Ascending aorta (tissue), 2 donors: ENCODE data around the gene GAB4. TPM values are rescaled to one million over a fixed set of nuclear protein-coding genes. Genes with fewer than 3 reads are reported as not detected.
"Not testable (repeated sequence)": the region's sequence is repeated elsewhere in the genome, so short reads cannot be mapped to it uniquely, and the experiment has no call there.

Experiments
- DNase-seq, 2 donors: peaks; one replicate each; pipeline ENCODE4 v3.0.0-alpha.2; 2019; ENCODE audit warnings: low spot score in 2 of 2
- H3K27ac ChIP-seq, 2 donors: fragments of 200-600 bp; sonication (generic); one replicate each; pipeline ENCODE4 v1.5.1; 2016 to 2017; ENCODE audit warnings: mild to moderate bottlenecking in 1 of 2
- H3K27me3 ChIP-seq: fragments of 200-600 bp; sonication (generic); one replicate; pipeline ENCODE4 v1.5.1; 2017
- H3K36me3 ChIP-seq, 2 donors: fragments of 200-600 bp; sonication (generic); one replicate each; pipeline ENCODE4 v1.5.1; 2016
- H3K4me1 ChIP-seq, 2 donors: fragments of 200-600 bp; sonication (generic); one replicate each; pipeline ENCODE4 v1.5.1; 2016 to 2017; ENCODE audit warnings: mild to moderate bottlenecking in 1 of 2
- H3K4me3 ChIP-seq, 2 donors: fragments of 200-600 bp; sonication (generic); one replicate each; pipeline ENCODE4 v1.5.1; 2016 to 2017; ENCODE audit warnings: mild to moderate bottlenecking in 1 of 2
- H3K9me3 ChIP-seq, 2 donors: fragments of 200-600 bp; sonication (generic); one replicate each; pipeline ENCODE4 v1.5.1; 2016
- CTCF ChIP-seq, 3 experiments: fragments of 200-600 bp in 2 of 3; fragments of 450-650 bp in 1 of 3; sonication (generic) in 2 of 3; IDR thresholded peaks; one replicate each; pipeline ENCODE4 v1.5.1; 2016 to 2019; ENCODE audit warnings: antibody characterized with exemption in 3 of 3, mild to moderate bottlenecking in 1 of 3, moderate library complexity in 1 of 3
- intact Hi-C: fragments of 100-400 bp; cut with DNase I; formaldehyde crosslinking; loops from one replicate; pipeline ENCODE4 v1.15.1; 2023
- total RNA-seq: library from RNA; depleted of rRNA; stranded (reverse); fragments of >200 nt; gene quantifications from one replicate; pipeline ENCODE4 v1.1.0, GENCODE V29; 2016

GAB4 gene
- total RNA-seq, 1 donor from 2014 or later = not detected

- Histone ChIP-seq H3K27me3 (no peaks in the 10 kb centered on the region), H3K9me3 (no peaks in the 10 kb centered on the region), H3K27ac (no peak overlapping the region), H3K4me1 (no peaks in the 10 kb centered on the region), H3K36me3 (no peaks in the 10 kb centered on the region), H3K4me3 (no peak overlapping the region)
- TF ChIP-seq CTCF (IDR thresholded peaks at IDR 0.05) = peak in 2 of 3 experiments; percentile 14 to 45
- intact Hi-C loops = no loop called here
- no peak for DNase-seq
Observed at GRCh38 chr22:16917144-16918003, 90.6 kb downstream of the GAB4 start.

- no peaks in the 10 kb centered on the region for H3K9me3 ChIP-seq
- intact Hi-C loops = no loop called here
- no peak for TF ChIP-seq CTCF (IDR thresholded peaks at IDR 0.05)
- H3K36me3 ChIP-seq = no peaks in the 10 kb centered on the region
- no peak overlapping the region for H3K27ac ChIP-seq
- H3K4me1 ChIP-seq = no peaks in the 10 kb centered on the region
- H3K27me3 ChIP-seq = no peaks in the 10 kb centered on the region
- no peak overlapping the region for H3K4me3 ChIP-seq
- DNase-seq = no peak
Observed at GRCh38 chr22:16915701-16916100, 92.3 kb downstream of the GAB4 start.

GRCh38 chr22:16914911-16915310, 93.1 kb downstream of the GAB4 start:
- intact Hi-C loops, H3K27me3 ChIP-seq, DNase-seq, H3K4me3 ChIP-seq, H3K4me1 ChIP-seq, H3K36me3 ChIP-seq, H3K27ac ChIP-seq, H3K9me3 ChIP-seq: not testable (repeated sequence)

- Histone ChIP-seq H3K9me3 (no peaks in the 10 kb centered on the region), H3K4me3 (no peak overlapping the region), H3K27ac (no peak overlapping the region), H3K27me3 (no peaks in the 10 kb centered on the region), H3K4me1 (no peaks in the 10 kb centered on the region), H3K36me3 (no peaks in the 10 kb centered on the region)
- DNase-seq = no peak
- intact Hi-C loops = no loop called here
- TF ChIP-seq CTCF (IDR thresholded peaks at IDR 0.05) = no peak
Observed at GRCh38 chr22:16914006-16914405, 94.0 kb downstream of the GAB4 start.

GRCh38 chr22:16912281-16912680, 95.7 kb downstream of the GAB4 start:
- H3K4me3 ChIP-seq = no peak overlapping the region
- no peaks in the 10 kb centered on the region for H3K36me3 ChIP-seq
- no peak for DNase-seq
- H3K9me3 ChIP-seq = no peaks in the 10 kb centered on the region
- no peak for TF ChIP-seq CTCF (IDR thresholded peaks at IDR 0.05)
- H3K27ac ChIP-seq = no peak overlapping the region
- no peaks in the 10 kb centered on the region for H3K4me1 ChIP-seq
- no peaks in the 10 kb centered on the region for H3K27me3 ChIP-seq
- intact Hi-C loops = no loop called here

Other genes with a start within 250 kb of the GAB4 start
- not detected for gene XKR3, start 182.8 kb downstream of the GAB4 start, total RNA-seq
- 84.1 TPM for gene IL17RA, start 76.8 kb upstream of the GAB4 start, total RNA-seq
- gene TMEM121B, start 113.1 kb upstream of the GAB4 start, total RNA-seq = 0.11 TPM
- gene HDHD5, start 151.1 kb upstream of the GAB4 start, total RNA-seq = 55.8 TPM
- not detected for gene ADA2, start 211.2 kb upstream of the GAB4 start, total RNA-seq